Measurements from ENCODE around the gene OPN1MW2. TPM values are rescaled to one million over a fixed set of nuclear protein-coding genes. Genes with fewer than 3 reads are reported as not detected.
"Not testable (repeated sequence)": the region's sequence is repeated elsewhere in the genome, so short reads cannot be mapped to it uniquely, and the experiment has no call there.

The OPN1MW2 gene
- total RNA-seq, 1 experiment from 2014 or later = not detected

- H3K27ac ChIP-seq (ENCODE audit: low read depth, low read length, poor library complexity, severe bottlenecking); H3K9me3 ChIP-seq (ENCODE audit: low read depth, low read length, poor library complexity, severe bottlenecking); H3K4me1 ChIP-seq (ENCODE audit: insufficient read depth, low read length, poor library complexity, severe bottlenecking); CTCF ChIA-PET; H3K27me3 ChIP-seq (replicated peaks; ENCODE audit: insufficient read depth, low read depth, low read length, poor library complexity); intact Hi-C loops (cut with micrococcal nuclease; ENCODE audit: unreplicated experiment); DNase-seq (ENCODE audit: low spot score); POLR2A ChIA-PET (ENCODE audit: low non-redundant PET); BruUV-seq (replicated peaks); H3K4me3 ChIP-seq (ENCODE audit: low read depth, low read length, poor library complexity, severe bottlenecking); H3K36me3 ChIP-seq (ENCODE audit: insufficient read depth, low read length, poor library complexity, severe bottlenecking): not testable (repeated sequence)
Observed at GRCh38 chrX:154269245-154269644, 49.7 kb downstream of the OPN1MW2 start.

Other genes starting within 250 kb of the OPN1MW2 start
- gene HCFC1, start 247.9 kb upstream of the OPN1MW2 start, total RNA-seq (2021) = 124 and 137 TPM in 2 replicates
- 2.8 and 6.8 TPM in 2 replicates for gene TMEM187, start 247.0 kb upstream of the OPN1MW2 start, total RNA-seq (2021)
- 118 and 147 TPM in 2 replicates for gene IRAK1, start 199.9 kb upstream of the OPN1MW2 start, total RNA-seq (2021)
- 51.9 and 52.8 TPM in 2 replicates for gene MECP2, start 122.0 kb upstream of the OPN1MW2 start, total RNA-seq (2021)
- not detected in 2 replicates for gene OPN1LW, start 75.5 kb upstream of the OPN1MW2 start, total RNA-seq (2021)
- not detected in 2 replicates for gene OPN1MW, start 37.2 kb upstream of the OPN1MW2 start, total RNA-seq (2021)
- gene OPN1MW3, start 37.8 kb downstream of the OPN1MW2 start, total RNA-seq (2021) = not detected in 2 replicates
- not detected in 2 replicates for gene TEX28, start 75.4 kb downstream of the OPN1MW2 start, total RNA-seq (2021)
- not detected in 2 replicates for gene TKTL1, start 76.0 kb downstream of the OPN1MW2 start, total RNA-seq (2021)
- 1,123 and 1,210 TPM in 2 replicates for gene FLNA, start 154.9 kb downstream of the OPN1MW2 start, total RNA-seq (2021)
- gene EMD, start 159.5 kb downstream of the OPN1MW2 start, total RNA-seq (2021) = 79.6 and 84.7 TPM in 2 replicates
- gene RPL10, start 178.6 kb downstream of the OPN1MW2 start, total RNA-seq (2021) = 2,429 and 2,445 TPM in 2 replicates
- 6.8 and 8.3 TPM in 2 replicates for gene DNASE1L1, start 189.5 kb downstream of the OPN1MW2 start, total RNA-seq (2021)
- gene TAFAZZIN, start 191.8 kb downstream of the OPN1MW2 start, total RNA-seq (2021) = 41.8 and 55.8 TPM in 2 replicates
- gene ATP6AP1, start 208.9 kb downstream of the OPN1MW2 start, total RNA-seq (2021) = 77.1 and 77.5 TPM in 2 replicates
- 137 and 139 TPM in 2 replicates for gene GDI1, start 217.4 kb downstream of the OPN1MW2 start, total RNA-seq (2021)
- 78.0 and 83.7 TPM in 2 replicates for gene FAM50A, start 224.4 kb downstream of the OPN1MW2 start, total RNA-seq (2021)
- 49.8 and 54.6 TPM in 2 replicates for gene PLXNA3, start 238.5 kb downstream of the OPN1MW2 start, total RNA-seq (2021)

Measured in A673 (cell line).